ENCODE data around the gene ZNF664.
A peak's percentile ranks its signal among the peaks of the same experiment; 100 is the strongest.

The ZNF664 gene

GRCh38 chr12:124034297-124034696 is 61.3 kb downstream of the ZNF664 start:
- no peak for DNase-seq (ENCODE audit: low spot score)

- no peak for DNase-seq (ENCODE audit: low spot score)
Observed at GRCh38 chr12:124035163-124035562, 62.1 kb downstream of the ZNF664 start.

DNA sequence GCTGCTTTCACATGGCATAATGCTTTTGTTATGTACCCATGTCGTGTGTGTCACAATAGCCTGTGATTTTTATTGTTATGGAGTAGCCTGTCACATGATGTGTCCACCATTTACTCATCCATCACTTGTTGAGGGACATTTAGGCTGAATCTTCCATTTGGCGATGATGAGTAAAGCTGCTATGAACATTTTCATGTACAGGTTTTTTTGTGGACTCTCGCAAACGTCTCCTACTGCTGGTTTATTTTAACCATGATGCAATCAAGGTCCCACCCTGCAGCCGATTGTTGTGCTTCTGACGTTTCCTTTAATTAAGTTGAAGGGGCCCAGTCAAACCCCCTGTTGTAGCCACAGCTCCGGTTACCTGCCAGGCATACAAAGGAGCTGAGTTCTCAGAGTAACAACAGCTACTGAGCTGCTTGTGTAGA is 63.2 kb downstream of the ZNF664 start:
- DNase-seq (ENCODE audit: low spot score): no peak

- DNase-seq (ENCODE audit: low spot score): peak; percentile 52
Observed at GRCh38 chr12:124036657-124037109, 63.7 kb downstream of the ZNF664 start.

GRCh38 chr12:124037331-124037730 is 64.3 kb downstream of the ZNF664 start:
- DNase-seq (ENCODE audit: low spot score): no peak

DNA sequence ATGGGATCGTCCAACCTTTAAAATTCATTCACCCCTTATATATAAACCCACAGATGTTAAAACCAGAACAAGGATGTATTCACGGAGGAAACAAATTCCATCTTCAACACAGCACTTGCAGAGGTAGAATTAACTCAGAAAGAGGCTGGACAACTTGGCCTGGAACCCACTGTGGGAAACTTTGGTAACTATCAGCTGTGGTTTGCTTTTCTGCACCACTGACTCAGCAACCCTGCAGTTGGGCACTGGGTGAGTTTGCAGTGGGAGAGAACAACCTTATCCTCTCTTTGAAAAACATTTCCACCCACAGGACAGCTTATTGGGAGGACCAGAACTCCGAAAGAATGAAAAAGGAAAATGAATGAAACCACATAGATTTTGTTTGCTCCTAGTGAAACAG is 66.3 kb downstream of the ZNF664 start:
- DNase-seq (ENCODE audit: low spot score): no peak

DNA sequence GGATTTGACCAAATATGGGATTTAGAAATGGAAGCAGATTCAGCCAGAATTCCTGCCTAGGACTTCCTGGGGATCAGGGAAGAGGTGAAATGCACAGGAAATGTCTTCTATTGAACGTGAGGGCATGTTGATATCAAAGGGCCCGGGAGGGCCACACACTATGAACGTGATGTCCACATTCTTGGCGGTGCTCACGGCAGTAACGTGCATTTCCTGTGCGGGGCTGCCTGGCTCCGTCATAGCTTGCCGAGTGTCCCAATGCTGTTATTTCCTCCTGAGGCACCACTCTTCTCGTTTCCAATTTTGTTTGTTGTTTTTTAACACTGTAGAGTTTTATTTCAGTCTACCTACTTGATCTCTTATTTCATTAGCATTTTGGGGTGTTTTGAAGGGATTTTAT is 67.3 kb downstream of the ZNF664 start:
- DNase-seq (ENCODE audit: low spot score): no peak

DNA sequence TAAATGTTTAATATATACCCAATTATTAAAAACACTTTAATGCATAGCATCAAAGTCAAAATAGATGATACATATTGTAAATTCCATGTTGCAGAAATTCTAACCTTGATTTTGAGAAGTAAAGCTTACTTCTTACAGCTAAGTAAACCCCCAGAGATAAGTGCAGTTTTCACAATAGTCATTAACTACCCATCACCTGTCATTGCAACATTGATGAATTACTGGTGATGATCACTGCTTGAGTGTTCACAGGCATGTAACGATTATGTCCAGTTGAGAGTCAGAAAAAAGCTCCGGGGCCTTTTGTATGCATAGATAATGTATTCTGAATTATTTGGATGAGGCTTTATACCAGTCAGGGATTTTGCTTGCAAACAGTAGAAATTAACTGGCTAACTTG is 67.7 kb downstream of the ZNF664 start:
- no peak for DNase-seq (ENCODE audit: low spot score)

DNA sequence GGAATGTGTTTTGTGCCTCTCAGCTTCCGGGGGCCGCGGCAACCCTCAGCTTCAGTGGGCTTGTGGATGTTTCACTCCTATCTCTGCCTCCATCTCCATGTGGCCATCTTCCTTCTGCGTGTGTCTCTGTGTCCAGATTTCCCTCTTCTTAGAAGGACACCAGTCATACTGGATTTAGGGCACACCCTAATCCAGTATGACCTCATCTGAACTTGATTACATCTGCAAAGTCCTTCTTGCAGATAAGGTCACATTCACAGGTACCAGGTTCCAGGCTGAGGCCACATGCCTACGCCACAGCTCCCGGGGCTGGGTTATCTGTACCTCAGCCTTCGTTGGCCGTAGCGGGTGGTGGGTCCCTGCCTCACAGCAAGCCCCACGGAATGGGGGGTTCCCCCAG is 68.9 kb downstream of the ZNF664 start:
- no peak for DNase-seq (ENCODE audit: low spot score)

GRCh38 chr12:124044021-124044420 is 71.0 kb downstream of the ZNF664 start:
- no peak for DNase-seq (ENCODE audit: low spot score)

DNA sequence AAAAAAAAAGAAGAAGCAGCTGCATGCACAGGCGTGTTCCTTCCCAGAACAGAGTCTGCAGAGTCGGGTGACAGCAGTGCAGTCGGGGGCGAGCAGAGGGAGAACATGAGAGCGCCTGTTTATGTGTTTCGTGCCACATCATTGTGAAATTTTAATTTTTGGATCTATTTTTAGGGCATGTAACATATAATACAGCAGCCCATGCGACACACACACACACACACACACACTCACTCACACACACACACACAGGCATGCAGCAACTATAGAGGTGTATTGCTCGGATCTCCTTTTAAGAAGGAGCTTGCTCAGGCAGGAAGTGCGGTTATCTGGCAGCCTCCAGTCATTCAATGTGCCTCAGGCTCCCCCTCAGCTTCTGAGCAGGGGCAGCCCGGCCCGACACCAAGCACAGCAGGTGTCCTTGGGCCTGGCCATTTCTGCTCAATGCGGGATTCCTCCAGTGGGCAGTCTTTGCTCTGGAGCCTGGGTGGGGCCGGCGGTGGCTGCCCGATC is 71.8 kb downstream of the ZNF664 start:
- DNase-seq (ENCODE audit: low spot score): no peak

- no peak for DNase-seq (ENCODE audit: low spot score)
Observed at GRCh38 chr12:124045671-124046455, 72.8 kb downstream of the ZNF664 start.

GRCh38 chr12:124046456-124046740 is 73.4 kb downstream of the ZNF664 start:
- DNase-seq (ENCODE audit: low spot score): no peak

DNA sequence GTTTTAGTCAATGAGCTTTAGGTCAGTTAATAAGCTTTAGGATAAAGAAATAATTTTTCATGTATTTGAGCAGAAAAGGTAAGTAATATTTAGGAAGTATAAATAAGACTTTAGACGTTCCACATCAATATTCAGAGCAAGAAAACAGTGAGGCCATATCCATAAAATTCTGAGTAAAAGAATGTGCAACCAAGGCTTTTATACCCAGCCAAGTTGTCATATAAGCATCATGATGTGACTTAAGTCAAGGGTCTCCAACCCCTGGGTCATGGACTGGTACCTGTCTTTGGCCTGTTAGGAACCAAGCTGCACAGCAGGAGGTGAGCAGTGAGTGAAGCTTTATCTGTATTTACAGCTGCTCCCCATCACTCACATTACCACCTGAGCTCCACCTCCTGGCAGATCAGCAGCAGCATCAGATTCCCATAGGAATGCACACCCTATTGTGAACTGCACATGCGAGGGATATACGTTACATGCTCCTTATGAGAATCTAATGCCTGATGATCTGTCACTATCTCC is 74.1 kb downstream of the ZNF664 start:
- no peak for DNase-seq (ENCODE audit: low spot score)

- no peak for DNase-seq (ENCODE audit: low spot score)
Observed at GRCh38 chr12:124049451-124050094, 76.6 kb downstream of the ZNF664 start.

DNA sequence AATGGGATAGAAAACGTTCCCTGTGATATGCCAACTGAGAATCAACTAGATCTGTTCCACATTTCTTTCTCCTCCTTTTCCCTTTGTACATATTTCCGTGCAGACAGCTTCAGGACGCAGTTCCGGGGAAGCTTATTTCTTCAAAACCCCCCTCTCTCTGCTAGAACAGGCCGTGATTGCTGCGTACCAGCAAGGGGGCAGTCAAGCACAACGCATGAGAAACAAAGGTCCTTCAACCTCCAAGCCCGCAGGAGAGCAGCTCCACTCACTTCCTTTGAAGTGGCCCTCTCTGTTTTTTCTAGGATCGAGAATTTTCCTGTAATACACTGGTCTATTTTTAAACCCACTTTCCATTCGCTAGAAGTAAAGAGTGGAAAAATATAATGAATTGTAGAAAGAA is 80.8 kb downstream of the ZNF664 start:
- DNase-seq (ENCODE audit: low spot score): no peak

- DNase-seq (ENCODE audit: low spot score): no peak
Observed at GRCh38 chr12:124055066-124055465, 82.1 kb downstream of the ZNF664 start.

DNA sequence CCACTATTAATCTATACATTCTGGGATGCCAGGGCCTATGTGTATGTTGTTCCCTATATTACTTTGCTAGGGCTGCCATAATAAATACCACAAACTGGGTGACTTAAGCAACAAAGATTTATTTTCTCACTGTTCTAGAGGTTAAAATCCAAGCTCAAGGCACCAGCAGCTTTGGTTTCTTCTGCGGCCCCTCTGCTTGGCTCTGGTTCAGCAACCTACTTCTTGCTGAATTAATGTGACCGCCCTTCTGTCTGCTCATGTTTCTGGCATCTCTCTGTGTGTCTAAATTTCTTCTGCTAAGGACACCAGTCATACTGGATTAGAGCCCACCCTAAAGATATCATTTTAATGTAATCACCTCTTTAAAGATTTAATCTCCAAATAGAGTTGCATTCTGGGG is 84.7 kb downstream of the ZNF664 start:
- DNase-seq (ENCODE audit: low spot score): no peak

GRCh38 chr12:124059752-124060151 is 86.7 kb downstream of the ZNF664 start:
- DNase-seq (ENCODE audit: low spot score): no peak
